ENCODE measurements around the gene MXD1. TPM values are rescaled to one million over a fixed set of nuclear protein-coding genes. Genes with fewer than 3 reads are reported as not detected.
"Not testable (repeated sequence)": the region's sequence is repeated elsewhere in the genome, so short reads cannot be mapped to it uniquely, and the experiment has no call there.

MXD1 gene
- total and polyA plus RNA-seq, 2 donors (not counting 3 experiments of a cell fraction or from before 2014, with no cell fraction given), result 6.7 to 10.6 TPM

DNA sequence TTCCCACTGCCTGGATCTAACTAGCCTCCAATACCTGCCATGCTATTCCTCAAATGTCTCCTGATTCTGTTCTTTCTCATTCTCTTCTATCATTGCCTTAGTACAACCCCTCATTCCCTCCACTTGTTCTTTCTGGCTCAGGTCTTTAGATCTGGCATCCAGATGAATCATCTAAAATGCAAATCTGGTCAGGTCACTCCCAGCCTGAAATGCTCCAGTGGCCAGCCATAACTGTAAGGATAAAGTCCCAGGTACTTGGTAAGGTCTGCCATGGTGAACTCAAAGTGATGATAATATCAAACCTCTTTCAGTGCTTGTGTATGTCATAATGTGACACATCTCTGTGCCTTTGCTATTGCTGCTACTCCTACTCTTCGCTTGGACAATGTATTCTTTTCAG is 24.0 kb upstream of the MXD1 start:
- Histone ChIP-seq H3K36me3 (ENCODE audit: control insufficient read depth in 2 of 2, extremely low read depth in 1 of 2, insufficient read depth in 2 of 2, low read length in 2 of 2) (no peaks in the 10 kb centered on the region), H3K4me1 (ENCODE audit: control insufficient read depth, extremely low read depth, insufficient read depth, low read length) (peaks cover 10% of the 10 kb centered on the region)

DNA sequence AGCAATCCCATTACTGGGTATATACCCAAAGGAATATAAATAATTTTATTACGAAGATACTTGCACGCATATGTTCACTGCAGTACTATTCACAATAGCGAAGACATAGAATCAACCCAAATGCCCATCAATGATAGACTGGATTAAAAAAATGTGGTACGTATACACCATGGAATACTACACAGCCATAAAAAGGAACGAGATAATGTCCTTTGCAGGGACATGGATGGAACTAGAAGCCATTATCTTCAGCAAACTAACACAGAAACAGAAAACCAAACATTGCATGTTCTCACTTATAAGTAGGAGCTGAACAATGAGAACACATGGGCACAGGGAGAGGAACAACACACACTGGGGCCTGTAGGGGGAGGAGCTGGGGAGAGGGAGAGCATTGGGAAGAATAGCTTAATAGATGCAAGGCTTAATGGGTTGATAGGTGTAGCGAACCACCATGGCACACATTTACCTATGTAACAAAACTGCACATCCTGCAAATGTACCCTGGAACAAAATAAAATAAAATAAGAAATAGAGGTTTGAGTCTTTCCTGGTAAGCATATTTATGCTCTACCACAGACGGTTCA is 22.0 kb upstream of the MXD1 start:
- intact Hi-C loops (cut with micrococcal nuclease), result loop anchor here (1.0 kb wide), 1 partner anchor 169 kb away; no protein-coding TSS in a partner anchor
- H4K20me1 ChIP-seq (replicated peaks; ENCODE audit: control insufficient read depth, extremely low read depth, insufficient read depth, low read length); H3K36me3 ChIP-seq (ENCODE audit: control insufficient read depth in 2 of 2, extremely low read depth in 1 of 2, insufficient read depth in 2 of 2, low read length in 2 of 2); H3K9me1 ChIP-seq (replicated peaks; ENCODE audit: control insufficient read depth, extremely low read depth, insufficient read depth, low read length); dilution Hi-C loops (cut with MboI; ENCODE audit: extremely low pct_ligation_motif_present, low sequenced_read_pairs); DNase-seq (ENCODE audit: low read depth, low spot score); H3K9ac ChIP-seq (replicated peaks; ENCODE audit: extremely low read depth, insufficient read depth, low read length); H3K27me3 ChIP-seq (ENCODE audit: control insufficient read depth in 2 of 2, insufficient read depth in 2 of 2, low read length in 2 of 2); BruUV-seq (replicated peaks); POLR2A ChIA-PET; H3K4me3 ChIP-seq (replicated peaks in 1 of 3; ENCODE audit: insufficient read depth in 1 of 3, low read depth in 1 of 3, low read length in 3 of 3); H3K4me1 ChIP-seq (ENCODE audit: control insufficient read depth, extremely low read depth, insufficient read depth, low read length); H3K9me3 ChIP-seq (replicated peaks; ENCODE audit: control insufficient read depth, insufficient read depth, low read length); H3K27ac ChIP-seq (ENCODE audit: insufficient read depth, low read depth, low read length): not testable (repeated sequence)
- peak overlapping the region; percentile 97 for H2AFZ ChIP-seq (ENCODE audit: low read depth, low read length)
- peak overlapping the region; percentile 98 for H3K4me2 ChIP-seq (ENCODE audit: insufficient read depth, low read length)
- FAIRE-seq, result peak; percentile 46
- peaks cover 16% of the 10 kb centered on the region for H3K79me2 ChIP-seq (ENCODE audit: control insufficient read depth, insufficient read depth, low read length)
- CTCF ChIA-PET, result interaction anchor here (1.0 to 6.1 kb wide), 4 partner anchors 20 to 167 kb away, joined by 3 to 103 read pairs (median 4); no protein-coding TSS in a partner anchor

More for the DNA sequence above, 24.0 kb upstream of the MXD1 start:
- no peaks in the 10 kb centered on the region for H3K9me3 ChIP-seq (replicated peaks; ENCODE audit: control insufficient read depth, insufficient read depth, low read length)
- no peak overlapping the region for H3K4me3 ChIP-seq (replicated peaks in 1 of 3; ENCODE audit: insufficient read depth in 1 of 3, low read depth in 1 of 3, low read length in 3 of 3)
- H4K20me1 ChIP-seq (replicated peaks; ENCODE audit: control insufficient read depth, extremely low read depth, insufficient read depth, low read length), result no peaks in the 10 kb centered on the region
- no peak overlapping the region for H3K9ac ChIP-seq (replicated peaks; ENCODE audit: extremely low read depth, insufficient read depth, low read length)
- H3K4me2 ChIP-seq (ENCODE audit: insufficient read depth, low read length), result no peak overlapping the region
- no peaks in the 10 kb centered on the region for H3K9me1 ChIP-seq (replicated peaks; ENCODE audit: control insufficient read depth, extremely low read depth, insufficient read depth, low read length)
- no peaks in the 10 kb centered on the region for H3K27me3 ChIP-seq (ENCODE audit: control insufficient read depth in 2 of 2, insufficient read depth in 2 of 2, low read length in 2 of 2)
- CTCF ChIA-PET, result interaction anchor here (6.1 kb wide), 1 partner anchor 165 kb away, joined by 103 read pairs; no protein-coding TSS in a partner anchor
- no peak overlapping the region for H2AFZ ChIP-seq (ENCODE audit: low read depth, low read length)
- dilution Hi-C loops (cut with MboI; ENCODE audit: extremely low pct_ligation_motif_present, low sequenced_read_pairs) (no loop called here), intact Hi-C loops (cut with micrococcal nuclease) (no loop called here)
- no peak for DNase-seq (ENCODE audit: low read depth, low spot score)
- H3K79me2 ChIP-seq (ENCODE audit: control insufficient read depth, insufficient read depth, low read length), result peaks cover 16% of the 10 kb centered on the region
- no peak for FAIRE-seq
- TF ChIP-seq, protein P1, sequence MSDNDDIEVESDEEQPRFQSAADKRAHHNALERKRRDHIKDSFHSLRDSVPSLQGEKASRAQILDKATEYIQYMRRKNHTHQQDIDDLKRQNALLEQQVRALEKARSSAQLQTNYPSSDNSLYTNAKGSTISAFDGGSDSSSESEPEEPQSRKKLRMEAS (IDR thresholded peaks at IDR 0.05; ENCODE audit: insufficient read depth, insufficient read length), result no peak
- no peak for TF ChIP-seq GATA2 (IDR thresholded peaks at IDR 0.05; ENCODE audit: insufficient read depth, insufficient read length, low read depth, low read length)
- no peak for TF ChIP-seq EZH2 (IDR thresholded peaks at IDR 0.05; ENCODE audit: borderline replicate concordance, low read depth, low read length, severe bottlenecking)
- TF ChIP-seq POLR2AphosphoS5 (IDR thresholded peaks at IDR 0.05; ENCODE audit: insufficient read depth, low read depth, low read length), result no peak
- no peak for TF ChIP-seq JUN (IDR thresholded peaks at IDR 0.05; ENCODE audit: borderline replicate concordance, insufficient read depth, insufficient read length, low read depth)
- TF ChIP-seq, protein P2, sequence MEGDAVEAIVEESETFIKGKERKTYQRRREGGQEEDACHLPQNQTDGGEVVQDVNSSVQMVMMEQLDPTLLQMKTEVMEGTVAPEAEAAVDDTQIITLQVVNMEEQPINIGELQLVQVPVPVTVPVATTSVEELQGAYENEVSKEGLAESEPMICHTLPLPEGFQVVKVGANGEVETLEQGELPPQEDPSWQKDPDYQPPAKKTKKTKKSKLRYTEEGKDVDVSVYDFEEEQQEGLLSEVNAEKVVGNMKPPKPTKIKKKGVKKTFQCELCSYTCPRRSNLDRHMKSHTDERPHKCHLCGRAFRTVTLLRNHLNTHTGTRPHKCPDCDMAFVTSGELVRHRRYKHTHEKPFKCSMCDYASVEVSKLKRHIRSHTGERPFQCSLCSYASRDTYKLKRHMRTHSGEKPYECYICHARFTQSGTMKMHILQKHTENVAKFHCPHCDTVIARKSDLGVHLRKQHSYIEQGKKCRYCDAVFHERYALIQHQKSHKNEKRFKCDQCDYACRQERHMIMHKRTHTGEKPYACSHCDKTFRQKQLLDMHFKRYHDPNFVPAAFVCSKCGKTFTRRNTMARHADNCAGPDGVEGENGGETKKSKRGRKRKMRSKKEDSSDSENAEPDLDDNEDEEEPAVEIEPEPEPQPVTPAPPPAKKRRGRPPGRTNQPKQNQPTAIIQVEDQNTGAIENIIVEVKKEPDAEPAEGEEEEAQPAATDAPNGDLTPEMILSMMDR (IDR thresholded peaks at IDR 0.05; ENCODE audit: extremely low read depth in 1 of 2, insufficient read depth in 1 of 2, low read depth in 1 of 2, low read length in 2 of 2), result no peak
- no peak for TF ChIP-seq POLR2A (IDR thresholded peaks at IDR 0.05; ENCODE audit: low read depth, low read length)
- TF ChIP-seq FOS (IDR thresholded peaks at IDR 0.05; ENCODE audit: borderline replicate concordance, insufficient read depth, low read length), result no peak
- no peak for TF ChIP-seq MYC (IDR thresholded peaks at IDR 0.05; ENCODE audit: low read depth, low read length)
- H3K27ac ChIP-seq (ENCODE audit: insufficient read depth, low read depth, low read length), result no peak overlapping the region
- POLR2A ChIA-PET, result no interaction called here
- no TSS peak for BruUV-seq (replicated peaks)

All from endothelial cell of umbilical vein (primary cell).